SJSA1 (cell line): ENCODE data around the gene HOXB2. TPM values are rescaled to one million over a fixed set of nuclear protein-coding genes. Genes with fewer than 3 reads are reported as not detected.

Source experiments
- DNase-seq, 2 experiments: peaks; one replicate each; pipeline ENCODE4 v3.0.0-alpha.2; 2015 to 2020; ENCODE audit warnings: low spot score in 2 of 2, low read depth in 1 of 2
- H3K27ac ChIP-seq: fragments of 250-450 bp; sonication (Bioruptor Pico); 2 replicates; pipeline ENCODE4 v1.5.1; 2020; ENCODE audit warnings: mild to moderate bottlenecking, moderate library complexity
- H3K27me3 ChIP-seq: fragments of 250-450 bp; sonication (Bioruptor Pico); replicated peaks from 2 replicates; pipeline ENCODE4 v1.5.1; 2020; ENCODE audit warnings: mild to moderate bottlenecking, moderate library complexity
- H3K36me3 ChIP-seq: fragments of 250-450 bp; sonication (Bioruptor Pico); 2 replicates; pipeline ENCODE4 v1.5.1; 2020; ENCODE audit warnings: mild to moderate bottlenecking
- H3K4me1 ChIP-seq: fragments of 250-450 bp; sonication (Bioruptor Pico); replicated peaks from 2 replicates; pipeline ENCODE4 v1.6.1; 2021; ENCODE audit warnings: mild to moderate bottlenecking
- H3K4me3 ChIP-seq: fragments of 250-450 bp; sonication (Bioruptor Pico); 2 replicates; pipeline ENCODE4 v1.5.1; 2020; ENCODE audit warnings: mild to moderate bottlenecking
- H3K9me3 ChIP-seq: fragments of 250-450 bp; sonication (Bioruptor Pico); replicated peaks from 2 replicates; pipeline ENCODE4 v1.5.1; 2020; ENCODE audit warnings: mild to moderate bottlenecking
- total RNA-seq: library from RNA; depleted of rRNA; stranded (reverse); fragments of >200 nt; shearing (Covaris generic); gene quantifications from 2 replicates; pipeline ENCODE4 v1.2.3, GENCODE V29; 2014

The HOXB2 gene
- total RNA-seq, 1 experiment from 2014 or later: 10.5 TPM

DNA sequence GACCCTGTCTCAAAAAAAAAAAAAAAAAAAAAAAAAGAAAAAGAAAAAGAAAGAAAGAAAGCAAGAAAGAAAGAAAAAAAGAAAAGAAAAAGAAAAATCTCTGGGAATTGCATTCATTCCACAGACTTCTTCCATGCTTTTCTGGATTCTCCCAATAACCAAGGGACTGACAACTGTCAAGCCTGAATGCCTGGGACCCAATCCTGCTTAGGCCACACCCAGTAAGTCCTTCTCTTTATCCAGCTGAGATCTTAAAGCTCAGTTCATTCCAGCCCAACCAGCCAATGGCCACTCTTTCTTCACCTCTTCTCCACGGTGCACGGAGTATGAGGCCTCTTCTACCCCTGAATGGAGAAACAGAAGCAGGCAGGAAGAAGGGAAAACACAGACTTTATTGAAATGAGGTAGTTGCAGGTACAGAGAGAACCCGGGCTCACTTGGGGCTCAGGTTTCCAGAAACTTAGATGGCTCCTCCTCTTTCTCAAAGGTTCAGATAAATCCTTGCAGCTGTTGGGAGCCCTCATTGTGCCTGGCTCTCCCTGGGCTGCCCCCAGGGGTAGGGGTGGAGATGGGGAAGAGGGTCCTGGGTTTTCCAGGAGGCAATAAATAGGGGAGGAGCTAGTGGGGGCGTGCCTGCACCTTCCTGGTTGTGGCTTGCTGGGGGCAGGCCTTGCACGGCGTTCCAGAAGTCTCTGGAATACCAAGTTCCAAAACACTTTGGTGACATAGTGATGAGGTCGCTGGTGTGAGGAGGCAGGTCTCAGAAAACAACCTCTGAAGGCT lies 16.6 kb downstream of the HOXB2 start:
- H3K4me3 ChIP-seq: no peak overlapping the region
- no peak overlapping the region for H3K27ac ChIP-seq
- no peaks in the 10 kb centered on the region for H3K9me3 ChIP-seq
- no peaks in the 10 kb centered on the region; the same call in 1 of the 2 replicates for H3K27me3 ChIP-seq
- DNase-seq: no peak
- H3K4me1 ChIP-seq: no peaks in the 10 kb centered on the region
- no peaks in the 10 kb centered on the region; the same call in 1 of the 2 replicates for H3K36me3 ChIP-seq

GRCh38 chr17:48527547-48527932 lies 17.4 kb downstream of the HOXB2 start:
- H3K4me1 ChIP-seq: no peaks in the 10 kb centered on the region
- no peak overlapping the region for H3K4me3 ChIP-seq
- no peaks in the 10 kb centered on the region for H3K9me3 ChIP-seq
- DNase-seq: no peak
- H3K27ac ChIP-seq: no peak overlapping the region
- H3K36me3 ChIP-seq: no peaks in the 10 kb centered on the region; the same call in 1 of the 2 replicates
- H3K27me3 ChIP-seq: no peaks in the 10 kb centered on the region; the same call in 1 of the 2 replicates

DNA sequence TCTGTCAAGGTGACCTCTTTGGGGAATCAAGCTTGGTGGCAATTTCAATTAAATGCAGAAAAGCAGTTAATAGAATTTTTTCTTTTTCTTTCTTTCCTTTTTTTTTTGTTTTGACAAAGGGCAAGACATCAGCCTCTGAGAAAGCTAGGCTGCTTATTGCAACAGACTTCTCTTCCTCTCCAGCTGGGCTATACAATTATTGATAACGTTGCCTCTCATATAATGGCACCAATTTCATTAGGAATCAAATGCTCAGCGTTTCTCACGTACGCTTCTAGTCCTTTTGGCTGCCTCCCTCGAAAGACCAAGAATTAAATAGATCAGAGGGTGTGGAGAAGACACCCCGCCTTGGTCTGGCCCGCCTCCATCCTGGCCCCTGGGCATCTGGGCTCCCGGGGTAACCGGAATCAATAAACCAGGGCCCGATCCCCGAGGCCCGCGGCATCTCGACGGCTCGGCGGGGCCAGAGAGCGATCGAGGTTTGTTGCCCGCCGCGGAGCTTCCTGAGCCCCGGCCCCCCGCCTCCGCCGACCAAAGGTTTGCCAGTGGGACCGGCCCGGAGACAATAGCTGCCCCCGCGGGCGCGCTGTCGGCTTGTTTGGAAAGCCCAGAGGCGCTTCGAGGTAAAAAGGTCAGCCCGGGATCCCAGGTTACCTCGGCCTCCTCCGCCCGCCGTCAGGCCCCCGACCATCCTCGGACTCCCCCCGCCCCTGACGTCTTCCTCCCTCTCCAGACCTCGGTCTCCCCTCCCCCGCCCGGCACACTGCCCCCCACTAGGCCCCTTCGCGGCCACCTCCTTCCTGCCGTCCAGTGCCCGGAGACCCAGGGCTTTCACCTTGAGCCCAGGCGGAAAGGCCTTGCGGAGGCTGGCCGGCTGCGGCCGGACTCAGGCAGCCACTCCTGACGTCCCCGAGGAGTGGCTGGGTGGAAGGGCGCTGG lies 18.0 kb downstream of the HOXB2 start:
- 0 out of 2 replicates have a peak, but pooled peaks cover 5% of the 10 kb centered on the region for H3K4me1 ChIP-seq
- H3K9me3 ChIP-seq: no peaks in the 10 kb centered on the region
- no peak overlapping the region for H3K4me3 ChIP-seq
- DNase-seq: no peak
- H3K27ac ChIP-seq: no peak overlapping the region
- H3K27me3 ChIP-seq: no peaks in the 10 kb centered on the region; the same call in 1 of the 2 replicates
- no peaks in the 10 kb centered on the region; the same call in 1 of the 2 replicates for H3K36me3 ChIP-seq

DNA sequence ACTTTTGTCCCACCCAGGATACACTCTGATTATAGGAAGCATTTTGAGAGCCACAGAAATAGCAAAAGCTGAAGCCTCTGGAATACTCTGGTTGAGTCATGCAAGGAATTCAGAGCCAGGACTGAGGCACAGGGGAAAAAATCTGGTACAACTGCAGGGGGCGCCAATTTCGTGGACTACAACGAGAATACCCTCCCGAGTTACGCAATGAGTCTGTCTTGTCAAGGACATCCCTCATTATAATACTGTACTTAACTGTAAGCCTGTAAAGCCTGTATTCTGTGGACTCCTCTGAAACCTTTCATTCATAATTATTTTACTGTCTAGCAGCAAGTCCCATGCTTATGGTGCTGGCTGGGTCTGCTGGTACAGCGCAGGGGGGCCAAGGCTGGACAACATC lies 21.9 kb downstream of the HOXB2 start:
- no peak for DNase-seq
- peaks cover 4% of the 10 kb centered on the region; the same call in 1 of the 2 replicates for H3K27me3 ChIP-seq
- no peaks in the 10 kb centered on the region; the same call in 1 of the 2 replicates for H3K9me3 ChIP-seq
- H3K4me3 ChIP-seq: no peak overlapping the region
- H3K36me3 ChIP-seq: no peaks in the 10 kb centered on the region; the same call in 1 of the 2 replicates
- no peak overlapping the region for H3K27ac ChIP-seq
- H3K4me1 ChIP-seq: 0 out of 2 replicates have a peak, but pooled peaks cover 10% of the 10 kb centered on the region

GRCh38 chr17:48522031-48522653 lies 22.8 kb downstream of the HOXB2 start:
- no peak for DNase-seq
- Histone ChIP-seq H3K27ac (no peak overlapping the region), H3K27me3 (peaks cover 13% of the 10 kb centered on the region)

GRCh38 chr17:48520631-48521079 lies 24.3 kb downstream of the HOXB2 start:
- no peak overlapping the region for H3K27ac ChIP-seq
- no peaks in the 10 kb centered on the region for H3K36me3 ChIP-seq
- DNase-seq: no peak
- H3K4me1 ChIP-seq: 0 out of 2 replicates have a peak, but pooled peaks cover 10% of the 10 kb centered on the region
- no peaks in the 10 kb centered on the region; the same call in none of the 2 replicates for H3K9me3 ChIP-seq
- peaks cover 25% of the 10 kb centered on the region for H3K27me3 ChIP-seq
- no peak overlapping the region for H3K4me3 ChIP-seq

More at GRCh38 chr17:48522031-48522653, 22.8 kb downstream of the HOXB2 start:
- Histone ChIP-seq H3K4me1 (0 out of 2 replicates have a peak, but pooled peaks cover 10% of the 10 kb centered on the region), H3K36me3 (no peaks in the 10 kb centered on the region; the same call in 1 of the 2 replicates), H3K4me3 (no peak overlapping the region), H3K9me3 (no peaks in the 10 kb centered on the region; the same call in 1 of the 2 replicates)

GRCh38 chr17:48519427-48519826 lies 25.5 kb downstream of the HOXB2 start:
- no peak for DNase-seq
- H3K9me3 ChIP-seq: no peaks in the 10 kb centered on the region; the same call in none of the 2 replicates
- no peaks in the 10 kb centered on the region for H3K36me3 ChIP-seq
- 0 out of 2 replicates have a peak, but pooled peaks cover 10% of the 10 kb centered on the region for H3K4me1 ChIP-seq
- H3K4me3 ChIP-seq: no peak overlapping the region
- H3K27ac ChIP-seq: no peak overlapping the region
- H3K27me3 ChIP-seq: peaks cover 38% of the 10 kb centered on the region

DNA sequence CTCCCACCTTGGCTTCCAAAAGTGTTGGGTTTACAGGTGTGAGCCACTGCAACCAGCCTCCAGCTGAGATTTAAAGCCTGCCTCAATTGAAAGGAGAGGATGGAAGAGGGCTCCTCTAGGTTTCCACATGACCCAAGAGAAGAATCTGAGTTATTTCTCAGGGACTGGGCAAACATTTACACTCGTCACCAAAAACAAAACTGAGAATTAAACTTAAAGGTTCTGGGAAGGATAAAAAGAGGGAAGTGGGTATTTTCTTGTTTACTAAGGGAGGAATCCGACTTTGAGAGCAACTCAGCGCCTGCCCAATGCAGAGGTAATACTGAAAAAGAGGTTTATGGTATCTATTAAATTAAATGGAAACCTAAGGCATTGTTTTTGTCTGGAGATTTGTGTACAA lies 27.4 kb downstream of the HOXB2 start:
- Histone ChIP-seq H3K27ac (no peak overlapping the region), H3K4me1 (0 out of 2 replicates have a peak, but pooled peaks cover 10% of the 10 kb centered on the region), H3K9me3 (no peaks in the 10 kb centered on the region; the same call in none of the 2 replicates), H3K36me3 (no peaks in the 10 kb centered on the region), H3K27me3 (peaks cover 50% of the 10 kb centered on the region), H3K4me3 (no peak overlapping the region)
- no peak for DNase-seq

- H3K4me3 ChIP-seq: no peak overlapping the region
- DNase-seq: no peak
- no peaks in the 10 kb centered on the region for H3K36me3 ChIP-seq
- peaks cover 50% of the 10 kb centered on the region for H3K27me3 ChIP-seq
- no peaks in the 10 kb centered on the region; the same call in none of the 2 replicates for H3K9me3 ChIP-seq
- no peak overlapping the region for H3K27ac ChIP-seq
- H3K4me1 ChIP-seq: 0 out of 2 replicates have a peak, but pooled peaks cover 4% of the 10 kb centered on the region
Observed at GRCh38 chr17:48515925-48516900, 28.7 kb downstream of the HOXB2 start.

GRCh38 chr17:48514477-48514876 lies 30.4 kb downstream of the HOXB2 start:
- Histone ChIP-seq H3K27ac (no peak overlapping the region), H3K4me3 (no peak overlapping the region), H3K36me3 (no peaks in the 10 kb centered on the region), H3K9me3 (no peaks in the 10 kb centered on the region; the same call in none of the 2 replicates), H3K27me3 (peaks cover 47% of the 10 kb centered on the region), H3K4me1 (no peaks in the 10 kb centered on the region)
- no peak for DNase-seq

DNA sequence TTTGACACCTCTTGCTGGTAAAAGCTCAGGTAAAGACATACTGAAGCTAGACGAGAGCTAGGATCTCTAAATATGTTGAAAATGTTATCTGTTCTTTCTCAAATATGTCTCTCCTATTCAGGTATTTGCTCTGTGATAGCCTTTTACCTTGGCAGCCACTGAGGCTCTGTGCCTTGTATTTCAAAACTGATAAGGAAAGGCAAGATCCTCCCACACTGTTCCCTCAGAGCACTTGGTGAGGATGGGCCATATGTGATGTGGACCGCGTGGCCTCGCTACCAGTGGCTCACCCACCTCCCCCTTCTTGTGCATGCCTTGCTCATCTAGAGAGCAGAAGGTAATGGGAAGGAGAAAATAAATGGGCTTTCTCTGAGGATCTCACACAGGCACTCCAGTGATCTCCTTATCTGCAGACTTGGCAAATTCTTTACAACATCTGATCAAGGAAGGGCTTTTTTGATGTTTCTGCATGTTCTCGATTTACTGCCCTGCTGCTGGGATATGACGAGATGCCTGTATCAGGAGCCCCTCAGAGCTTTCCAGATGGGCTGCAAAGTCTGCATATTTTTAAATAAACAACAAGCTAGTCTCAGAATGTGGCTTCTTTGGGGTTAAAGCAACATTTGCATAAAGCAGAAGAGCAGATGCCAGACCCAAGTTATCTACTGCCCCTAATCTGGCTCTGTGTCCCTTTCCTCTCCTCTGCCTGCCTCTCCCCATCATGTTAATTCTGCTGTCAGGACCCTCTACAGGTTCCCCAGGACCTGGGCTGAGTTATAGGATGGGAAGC lies 31.0 kb downstream of the HOXB2 start:
- H3K27me3 ChIP-seq: peaks cover 47% of the 10 kb centered on the region
- H3K4me3 ChIP-seq: no peak overlapping the region
- no peak for DNase-seq
- no peak overlapping the region for H3K27ac ChIP-seq
- no peaks in the 10 kb centered on the region for H3K36me3 ChIP-seq
- no peaks in the 10 kb centered on the region; the same call in none of the 2 replicates for H3K9me3 ChIP-seq
- no peaks in the 10 kb centered on the region for H3K4me1 ChIP-seq
